ENCODE data around the gene PDE4D. TPM values are rescaled to one million over a fixed set of nuclear protein-coding genes. Genes with fewer than 3 reads are reported as not detected.
A peak's percentile ranks its signal among the peaks of the same experiment; 100 is the strongest.

Gene PDE4D
- polyA plus RNA-seq, 1 donor (not counting 4 experiments of a cell fraction or from before 2014, with no cell fraction given): 3.6 TPM

DNA sequence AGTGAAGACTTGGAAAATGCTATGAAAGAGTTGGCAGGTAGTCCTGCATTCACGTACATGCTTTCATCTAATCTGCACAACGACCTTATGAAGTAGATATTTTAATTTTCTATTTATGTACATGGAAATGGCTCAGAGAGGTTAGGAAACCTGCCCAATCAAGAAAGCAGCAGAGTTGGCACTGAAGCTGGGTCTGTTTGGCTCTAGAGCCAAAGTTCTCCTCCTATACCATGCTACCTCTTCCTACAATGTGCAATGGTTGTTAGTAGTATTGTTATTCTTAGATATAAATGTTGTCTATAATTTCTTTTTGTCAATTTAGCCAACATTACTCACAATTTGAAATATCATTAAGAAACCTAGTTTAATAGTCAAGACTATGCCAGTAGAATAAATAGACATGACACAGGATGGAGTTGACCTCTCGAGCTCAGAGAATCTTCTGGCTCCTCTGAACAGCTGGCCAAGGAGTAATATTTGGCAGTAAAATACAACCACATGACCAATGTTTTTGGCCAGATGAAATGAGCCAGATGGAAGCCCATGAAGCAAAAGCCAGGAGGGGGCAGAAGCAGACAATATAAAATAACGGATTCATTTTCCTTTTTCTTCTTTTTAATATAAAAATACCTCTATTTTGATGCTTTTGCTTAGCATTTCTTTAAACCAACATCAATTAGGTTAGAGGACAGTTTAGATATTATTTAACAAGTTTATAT lies 542.3 kb downstream of the PDE4D start:
- no peaks in the 10 kb centered on the region for H3K36me3 ChIP-seq (ENCODE audit: control insufficient read depth in 2 of 2, extremely low read depth in 1 of 2, insufficient read depth in 2 of 2, low read length in 2 of 2)
- H3K27ac ChIP-seq (ENCODE audit: control insufficient read depth, insufficient read depth, low read length): no peak overlapping the region
- H3K79me2 ChIP-seq (ENCODE audit: control insufficient read depth, insufficient read depth, low read length): no peaks in the 10 kb centered on the region
- H4K20me1 ChIP-seq (ENCODE audit: control insufficient read depth, extremely low read depth, insufficient read depth, low read length): no peaks in the 10 kb centered on the region
- no peaks in the 10 kb centered on the region for H3K27me3 ChIP-seq (ENCODE audit: control insufficient read depth, extremely low read depth, insufficient read depth, low read length)
- TF ChIP-seq, protein P1, sequence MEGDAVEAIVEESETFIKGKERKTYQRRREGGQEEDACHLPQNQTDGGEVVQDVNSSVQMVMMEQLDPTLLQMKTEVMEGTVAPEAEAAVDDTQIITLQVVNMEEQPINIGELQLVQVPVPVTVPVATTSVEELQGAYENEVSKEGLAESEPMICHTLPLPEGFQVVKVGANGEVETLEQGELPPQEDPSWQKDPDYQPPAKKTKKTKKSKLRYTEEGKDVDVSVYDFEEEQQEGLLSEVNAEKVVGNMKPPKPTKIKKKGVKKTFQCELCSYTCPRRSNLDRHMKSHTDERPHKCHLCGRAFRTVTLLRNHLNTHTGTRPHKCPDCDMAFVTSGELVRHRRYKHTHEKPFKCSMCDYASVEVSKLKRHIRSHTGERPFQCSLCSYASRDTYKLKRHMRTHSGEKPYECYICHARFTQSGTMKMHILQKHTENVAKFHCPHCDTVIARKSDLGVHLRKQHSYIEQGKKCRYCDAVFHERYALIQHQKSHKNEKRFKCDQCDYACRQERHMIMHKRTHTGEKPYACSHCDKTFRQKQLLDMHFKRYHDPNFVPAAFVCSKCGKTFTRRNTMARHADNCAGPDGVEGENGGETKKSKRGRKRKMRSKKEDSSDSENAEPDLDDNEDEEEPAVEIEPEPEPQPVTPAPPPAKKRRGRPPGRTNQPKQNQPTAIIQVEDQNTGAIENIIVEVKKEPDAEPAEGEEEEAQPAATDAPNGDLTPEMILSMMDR (optimal IDR thresholded peaks at IDR 0.05 in 1 of 3, IDR thresholded peaks at IDR 0.05 in 1 of 3, conservative IDR thresholded peaks at IDR 0.05 in 1 of 3; ENCODE audit: extremely low read depth in 1 of 3, insufficient read depth in 2 of 3, low read length in 3 of 3): no peak
- no peak for TF ChIP-seq EZH2 (IDR thresholded peaks at IDR 0.05; ENCODE audit: low read length)
- H3K4me2 ChIP-seq (ENCODE audit: control insufficient read depth, extremely low read depth, insufficient read depth, low read depth, low read length): no peak overlapping the region
- H3K9ac ChIP-seq (ENCODE audit: control insufficient read depth, extremely low read depth, insufficient read depth, low read length): no peak overlapping the region
- FAIRE-seq (no peak), DNase-seq (ENCODE audit: low read depth, low spot score) (no peak)
- peaks cover 2% of the 10 kb centered on the region for H3K4me1 ChIP-seq (ENCODE audit: control insufficient read depth, extremely low read depth, insufficient read depth, low read length)
- no peaks in the 10 kb centered on the region for H3K9me3 ChIP-seq (ENCODE audit: control insufficient read depth, low read depth, low read length)
- dilution Hi-C loops (cut with MboI; ENCODE audit: extremely low pct_ligation_motif_present, low sequenced_read_pairs): loop anchor here (25.0 kb wide), 1 partner anchor 164 kb away; no protein-coding TSS in a partner anchor
- H3K4me3 ChIP-seq (ENCODE audit: control insufficient read depth in 2 of 3, extremely low read depth in 1 of 3, insufficient read depth in 2 of 3, low read depth in 1 of 3, low read length in 3 of 3): no peak overlapping the region
- H2AFZ ChIP-seq (ENCODE audit: control insufficient read depth, low read length): no peak overlapping the region
- no peaks in the 10 kb centered on the region for H3K9me1 ChIP-seq (ENCODE audit: control insufficient read depth, extremely low read depth, insufficient read depth, low read length)

DNA sequence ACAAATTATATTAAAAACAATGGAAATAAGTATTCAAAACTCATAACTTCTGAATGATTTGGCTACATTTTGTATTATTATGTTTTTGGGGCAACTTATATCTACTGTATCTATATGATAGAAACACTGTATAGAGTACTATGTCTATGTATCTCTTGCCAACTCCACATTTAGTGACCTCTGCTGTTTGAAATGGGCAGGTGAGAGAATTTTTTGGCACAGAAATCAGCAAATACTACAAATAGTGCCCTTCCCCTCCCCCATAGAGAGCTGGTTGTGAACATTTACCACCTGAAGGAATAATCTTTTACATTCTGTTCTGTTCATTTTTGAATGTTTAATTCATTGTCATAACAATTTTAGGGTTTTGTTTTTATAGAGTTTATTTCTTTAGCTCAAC lies 545.3 kb downstream of the PDE4D start:
- no peaks in the 10 kb centered on the region for H3K36me3 ChIP-seq (ENCODE audit: control insufficient read depth in 2 of 2, extremely low read depth in 1 of 2, insufficient read depth in 2 of 2, low read length in 2 of 2)
- H3K4me3 ChIP-seq (ENCODE audit: control insufficient read depth in 2 of 3, extremely low read depth in 1 of 3, insufficient read depth in 2 of 3, low read depth in 1 of 3, low read length in 3 of 3): no peak overlapping the region
- TF ChIP-seq, protein P1 (optimal IDR thresholded peaks at IDR 0.05 in 1 of 3, IDR thresholded peaks at IDR 0.05 in 1 of 3, conservative IDR thresholded peaks at IDR 0.05 in 1 of 3; ENCODE audit: extremely low read depth in 1 of 3, insufficient read depth in 2 of 3, low read length in 3 of 3): peak in 1 of 3 experiments; percentile 16
- no peak for TF ChIP-seq EZH2 (IDR thresholded peaks at IDR 0.05; ENCODE audit: low read length)
- no peak overlapping the region for H3K4me2 ChIP-seq (ENCODE audit: control insufficient read depth, extremely low read depth, insufficient read depth, low read depth, low read length)
- no peaks in the 10 kb centered on the region for H4K20me1 ChIP-seq (ENCODE audit: control insufficient read depth, extremely low read depth, insufficient read depth, low read length)
- no peaks in the 10 kb centered on the region for H3K9me1 ChIP-seq (ENCODE audit: control insufficient read depth, extremely low read depth, insufficient read depth, low read length)
- no peak overlapping the region for H3K9ac ChIP-seq (ENCODE audit: control insufficient read depth, extremely low read depth, insufficient read depth, low read length)
- H3K9me3 ChIP-seq (ENCODE audit: control insufficient read depth, low read depth, low read length): no peaks in the 10 kb centered on the region
- no peak overlapping the region for H3K27ac ChIP-seq (ENCODE audit: control insufficient read depth, insufficient read depth, low read length)
- FAIRE-seq (no peak), DNase-seq (ENCODE audit: low read depth, low spot score) (no peak)
- H3K79me2 ChIP-seq (ENCODE audit: control insufficient read depth, insufficient read depth, low read length): no peaks in the 10 kb centered on the region
- no peaks in the 10 kb centered on the region for H3K4me1 ChIP-seq (ENCODE audit: control insufficient read depth, extremely low read depth, insufficient read depth, low read length)
- H2AFZ ChIP-seq (ENCODE audit: control insufficient read depth, low read length): no peak overlapping the region
- dilution Hi-C loops (cut with MboI; ENCODE audit: extremely low pct_ligation_motif_present, low sequenced_read_pairs): no loop called here
- no peaks in the 10 kb centered on the region for H3K27me3 ChIP-seq (ENCODE audit: control insufficient read depth, extremely low read depth, insufficient read depth, low read length)
